PC-3 (cell line): ENCODE measurements around the gene TP53RK.

Experiments
- CTCF ChIP-seq: fragments of 300-600 bp; sonication (generic); conservative IDR thresholded peaks from 2 replicates; pipeline ENCODE4 v1.5.1; 2017; ENCODE audit warnings: antibody characterized with exemption, low read depth, mild to moderate bottlenecking, low read length
- EZH2 ChIP-seq: fragments of 300-600 bp; sonication (generic); IDR thresholded peaks from one replicate; pipeline ENCODE4 v1.6.1; 2017; ENCODE audit warnings: antibody characterized with exemption, mild to moderate bottlenecking, low read length; ENCODE audit not compliant: unreplicated experiment
- EZH2phosphoT487 ChIP-seq: fragments of 300-600 bp; sonication (generic); IDR thresholded peaks from 2 replicates; pipeline ENCODE4 v1.6.1; 2018; ENCODE audit warnings: mild to moderate bottlenecking, antibody characterized with exemption, low read length, borderline replicate concordance

GRCh38 chr20:46637427-46638133 is 51.7 kb downstream of the TP53RK start:
- no peak for TF ChIP-seq CTCF
- no peak for TF ChIP-seq EZH2
- TF ChIP-seq EZH2phosphoT487, result no peak
